Thyroid gland (tissue), 4 donors: Measurements from ENCODE around the gene DNAH1.

ENCODE experiments used
- CTCF ChIP-seq, 6 experiments: fragments of 200-600 bp in 3 of 6; fragments of 450-650 bp in 3 of 6; sonication (generic) in 3 of 6; IDR thresholded peaks; one replicate each; pipeline ENCODE4 v1.5.1; 2016 to 2019; ENCODE audit warnings: antibody characterized with exemption in 6 of 6, mild to moderate bottlenecking in 2 of 6, inconsistent platforms in 1 of 6, moderate library complexity in 1 of 6
- POLR2A ChIP-seq, 2 donors: fragments of 450-650 bp; IDR thresholded peaks; one replicate each; pipeline ENCODE4 v1.6.1; 2017; ENCODE audit warnings: antibody characterized with exemption in 2 of 2, mild to moderate bottlenecking in 2 of 2, moderate library complexity in 1 of 2

- TF ChIP-seq CTCF (IDR thresholded peaks at IDR 0.05) (no peak), POLR2A (IDR thresholded peaks at IDR 0.05) (no peak)
These were observed 16.8 kb upstream of the DNAH1 start for GRCh38 chr3:52299247-52299878.
